GM21786 (cell line): ENCODE measurements around the gene PDE10A.
"Not testable (repeated sequence)": the region's sequence is repeated elsewhere in the genome, so short reads cannot be mapped to it uniquely, and the experiment has no call there.

Experiments
- ATAC-seq: cut with Tn5 transposase; IDR thresholded peaks from one replicate; pipeline ENCODE4 v1.9.1; 2021; ENCODE audit not compliant: unreplicated experiment

Gene PDE10A

GRCh38 chr6:165594584-165595333 is 68.3 kb downstream of the PDE10A start:
- ATAC-seq, result no peak

DNA sequence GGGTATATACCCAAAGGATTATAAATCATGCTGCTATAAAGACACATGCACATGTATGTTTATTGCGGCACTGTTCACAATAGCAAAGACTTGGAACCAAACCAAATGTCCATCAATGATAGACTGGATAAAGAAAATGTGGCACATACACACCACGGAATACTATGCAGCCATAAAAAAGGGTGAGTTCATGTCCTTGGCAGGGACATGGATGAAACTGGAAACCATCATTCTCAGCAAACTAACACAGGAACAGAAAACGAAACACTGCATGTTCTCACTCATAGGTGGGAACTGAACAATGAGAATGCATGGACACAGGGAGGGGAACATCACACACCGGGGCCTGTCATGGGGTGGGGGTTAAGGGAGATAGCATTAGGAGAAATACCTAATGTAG is 70.1 kb downstream of the PDE10A start:
- not testable (repeated sequence) for ATAC-seq

GRCh38 chr6:165588515-165588914 is 74.5 kb downstream of the PDE10A start:
- no peak for ATAC-seq

- no peak for ATAC-seq
These were observed 75.8 kb downstream of the PDE10A start for GRCh38 chr6:165587206-165587605.

GRCh38 chr6:165586706-165587105 is 76.3 kb downstream of the PDE10A start:
- no peak for ATAC-seq

DNA sequence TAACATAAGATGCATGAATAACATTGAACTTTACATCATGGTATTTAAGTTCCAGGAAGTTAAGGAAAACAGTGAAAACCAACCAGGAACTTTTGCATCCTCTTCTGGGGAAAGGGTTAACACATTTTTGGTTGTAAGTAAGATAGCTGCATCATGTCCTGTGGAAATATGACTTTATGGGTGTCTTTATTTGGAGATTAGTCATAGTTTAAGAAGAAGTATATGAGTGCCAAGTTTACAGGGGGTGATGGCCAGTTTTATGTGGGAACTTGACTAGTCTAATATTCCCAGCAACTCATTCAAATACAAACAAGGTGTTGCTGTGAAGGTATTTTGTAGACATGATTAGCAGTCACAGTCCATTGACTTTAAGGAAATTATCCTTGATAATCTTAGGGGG is 78.0 kb downstream of the PDE10A start:
- ATAC-seq, result no peak

DNA sequence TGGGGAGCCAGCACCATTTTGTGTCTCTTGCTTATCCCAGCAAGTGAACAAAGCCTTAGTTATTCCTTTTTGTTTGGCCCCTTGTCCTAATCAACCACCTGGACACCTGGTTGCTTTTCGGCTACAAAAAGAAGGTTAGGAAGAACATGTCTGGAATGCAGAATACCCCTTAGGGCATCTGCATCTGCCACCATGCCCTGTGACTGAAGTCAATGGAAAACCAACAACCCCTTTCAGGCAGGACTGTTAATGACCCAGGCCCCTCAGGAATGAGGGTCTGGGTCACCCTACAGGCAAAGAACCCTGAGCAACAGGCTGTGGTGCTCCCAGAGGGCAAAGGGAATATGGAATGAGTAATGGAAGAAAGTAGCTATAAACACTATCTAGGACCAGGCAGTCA is 78.5 kb downstream of the PDE10A start:
- ATAC-seq, result no peak

GRCh38 chr6:165581678-165582077 is 81.4 kb downstream of the PDE10A start:
- no peak for ATAC-seq

DNA sequence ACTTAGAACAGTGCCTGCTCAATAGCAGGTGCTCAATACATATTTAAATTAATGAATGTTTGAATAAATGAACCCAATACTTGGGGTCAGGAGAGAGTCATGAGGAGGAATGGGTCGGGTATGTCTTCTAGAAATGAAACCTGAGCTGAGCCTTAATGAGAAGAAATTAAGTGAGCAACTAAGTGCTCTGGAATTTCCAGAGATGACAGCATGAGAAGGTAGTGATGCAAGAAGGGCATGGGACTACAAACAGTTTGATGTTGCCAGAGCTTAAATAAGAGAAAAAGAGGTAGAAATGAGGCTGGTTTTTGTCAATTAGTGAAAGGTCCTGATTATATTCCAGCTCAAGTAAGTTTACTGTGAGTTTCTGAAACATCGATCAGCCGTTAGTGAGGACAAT is 82.9 kb downstream of the PDE10A start:
- no peak for ATAC-seq

GRCh38 chr6:165579151-165579550 is 83.9 kb downstream of the PDE10A start:
- ATAC-seq, result no peak

DNA sequence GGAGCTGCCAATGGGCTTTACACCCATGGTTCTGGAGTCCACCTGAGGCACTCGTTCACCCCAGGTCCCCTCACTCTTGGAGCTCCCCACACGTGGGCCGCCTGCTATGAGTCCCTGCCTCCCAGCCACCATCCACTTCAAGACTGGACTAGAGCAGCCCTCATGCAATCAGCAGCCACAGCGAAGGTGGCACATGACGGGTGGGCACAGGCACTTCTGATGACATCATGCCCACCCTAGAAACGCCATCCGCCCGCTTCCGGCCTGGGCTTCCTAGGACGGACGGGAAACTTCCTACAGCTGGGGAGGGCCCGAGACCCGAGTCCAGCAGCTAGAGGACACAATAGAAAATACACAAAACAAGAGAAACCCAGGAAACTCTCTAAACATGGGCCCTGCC is 85.5 kb downstream of the PDE10A start:
- no peak for ATAC-seq

GRCh38 chr6:165575158-165575549 is 87.9 kb downstream of the PDE10A start:
- ATAC-seq, result no peak

DNA sequence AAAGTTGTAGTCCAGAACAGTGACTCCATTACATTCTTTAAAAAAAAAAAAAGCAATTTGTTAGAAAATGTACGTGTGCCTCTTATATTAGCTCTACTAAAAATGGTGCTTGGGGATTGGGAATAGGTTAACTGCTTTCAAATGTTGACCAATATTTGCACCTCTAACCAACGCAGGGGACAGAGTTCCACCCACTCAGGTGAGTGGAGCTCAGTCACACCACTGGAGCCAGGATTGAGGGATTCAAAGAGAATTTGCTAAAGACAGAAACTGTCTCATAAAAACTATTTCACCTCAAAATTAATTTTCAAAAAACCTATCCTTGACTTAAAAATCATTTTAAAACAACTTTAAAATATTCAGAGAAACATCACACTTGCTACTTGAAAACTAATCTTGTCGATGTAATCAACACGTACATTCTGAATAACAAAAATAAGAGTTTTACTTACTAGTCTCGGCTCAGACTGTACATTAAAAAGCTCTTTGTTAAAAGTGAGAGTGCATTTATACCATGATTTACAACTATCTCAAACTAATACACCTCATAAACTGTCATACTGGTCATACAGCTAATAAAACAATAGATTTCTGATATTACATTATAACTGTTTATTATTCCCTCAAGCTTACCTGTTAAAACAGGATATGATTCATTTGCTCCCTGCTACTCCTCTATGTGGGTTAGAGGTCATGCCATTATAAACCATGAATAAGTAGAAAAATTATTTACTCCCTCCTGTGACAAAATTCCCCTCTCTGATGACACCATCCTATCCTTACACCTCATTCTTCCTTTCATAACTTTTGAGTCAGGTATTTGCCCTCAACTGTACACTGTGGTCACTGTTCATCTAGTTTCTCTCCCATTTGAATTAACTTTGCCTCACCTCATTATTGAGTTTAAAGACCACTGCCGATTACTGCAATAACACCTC is 88.6 kb downstream of the PDE10A start:
- ATAC-seq, result no peak

DNA sequence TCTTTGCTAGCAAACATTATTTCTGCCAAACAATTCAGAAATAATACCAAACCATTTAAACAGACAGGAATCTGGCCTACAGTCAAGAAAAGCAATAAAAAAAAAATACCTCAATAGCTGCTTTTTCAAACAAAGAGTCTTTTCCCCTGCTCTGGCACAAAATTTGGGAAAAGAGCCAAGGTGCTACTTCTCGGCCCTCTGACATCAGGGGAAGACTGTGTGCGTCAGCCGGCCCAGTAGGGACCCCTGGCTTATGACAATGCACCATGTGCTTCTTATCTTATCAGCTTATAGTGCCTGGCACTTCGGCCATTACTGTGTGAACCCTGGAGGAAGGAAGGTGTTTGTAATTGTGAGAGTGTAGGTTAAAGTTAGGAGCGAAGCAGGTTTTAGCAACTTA is 89.4 kb downstream of the PDE10A start:
- ATAC-seq, result no peak

GRCh38 chr6:165571721-165572132 is 91.3 kb downstream of the PDE10A start:
- peak; percentile 79 for ATAC-seq

DNA sequence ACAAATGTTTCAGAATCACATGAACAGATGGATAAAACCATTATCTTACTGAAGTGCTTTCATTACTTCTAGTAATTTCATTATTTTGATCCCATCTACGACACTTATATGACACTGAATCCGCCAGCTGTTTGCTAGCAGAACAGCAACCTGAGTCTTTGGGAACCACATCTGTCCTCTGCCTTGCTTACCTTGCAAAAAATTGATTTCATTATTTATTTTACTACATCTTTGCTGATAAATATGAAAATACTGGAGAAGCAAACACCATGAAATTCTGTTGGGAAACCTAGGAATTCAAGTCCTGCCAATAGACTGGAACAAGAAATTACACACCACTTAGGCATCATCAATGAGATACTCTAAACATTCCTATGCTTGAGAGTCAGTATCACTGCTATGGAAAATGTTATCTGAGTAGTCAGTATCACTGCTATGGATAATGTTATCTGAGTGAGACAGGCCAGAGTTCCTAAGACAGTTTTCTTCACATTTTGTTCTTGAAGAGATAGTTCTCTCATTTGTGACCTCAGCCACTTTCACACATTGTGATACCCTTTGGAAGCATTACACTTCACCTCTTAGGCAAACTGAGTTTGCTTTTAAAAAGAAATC is 91.9 kb downstream of the PDE10A start:
- ATAC-seq, result no peak

- ATAC-seq, result no peak
These were observed 94.7 kb downstream of the PDE10A start for GRCh38 chr6:165568326-165568725.

DNA sequence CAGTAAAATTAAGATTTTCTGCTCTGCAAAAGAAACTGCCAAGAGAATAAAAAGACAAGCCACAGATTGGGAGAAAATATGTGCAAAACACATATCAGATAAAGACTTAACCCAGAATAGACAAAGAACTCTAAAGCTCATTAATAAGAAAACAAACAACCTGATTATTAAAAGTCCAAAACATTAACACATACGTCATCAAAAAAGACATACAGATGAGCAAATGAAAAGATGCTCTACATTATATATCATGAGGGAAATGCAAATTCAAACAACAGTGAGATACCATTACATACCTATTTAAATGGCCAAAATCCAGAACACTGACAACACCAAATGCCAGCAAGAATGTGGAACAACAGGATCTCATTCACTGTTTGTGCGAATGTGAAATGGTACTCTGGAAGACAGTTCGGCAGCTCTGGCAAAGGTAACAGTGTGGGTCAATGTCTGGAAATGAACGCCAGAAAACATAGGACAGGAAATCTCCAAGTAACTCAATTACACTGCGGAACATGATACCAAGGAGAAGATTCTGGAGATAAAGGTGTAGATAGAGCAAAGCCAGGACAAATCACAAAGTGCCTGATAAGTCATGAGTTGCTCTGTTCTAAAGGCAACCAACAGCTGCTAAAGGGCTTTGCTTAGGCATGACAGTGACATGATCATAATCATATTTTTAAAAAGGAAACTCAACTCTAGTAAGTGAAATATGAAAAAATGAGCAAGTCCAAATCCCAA is 96.8 kb downstream of the PDE10A start:
- no peak for ATAC-seq

GRCh38 chr6:165562421-165563090 is 100.5 kb downstream of the PDE10A start:
- no peak for ATAC-seq

DNA sequence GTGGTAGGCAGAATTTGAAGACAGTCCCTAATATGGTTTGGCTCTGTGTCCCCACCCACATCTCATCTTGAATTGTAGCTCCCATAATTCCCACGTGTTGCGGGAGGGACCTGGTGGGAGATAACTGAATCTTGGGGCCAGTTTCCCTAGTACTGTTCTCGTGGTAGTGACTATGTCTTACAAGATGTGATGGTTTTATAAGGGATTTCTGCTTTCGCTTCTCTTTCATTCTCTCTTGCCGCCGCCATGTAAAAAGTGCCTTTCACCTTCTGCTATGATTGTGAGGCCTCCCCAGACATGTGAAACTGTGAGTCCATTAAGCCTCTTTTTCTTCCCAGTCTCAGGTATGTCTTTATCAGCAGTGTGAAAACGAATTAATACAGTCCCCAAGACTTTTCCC is 103.4 kb downstream of the PDE10A start:
- ATAC-seq, result no peak
